ENCODE measurements around the gene C1QTNF4.

DNA sequence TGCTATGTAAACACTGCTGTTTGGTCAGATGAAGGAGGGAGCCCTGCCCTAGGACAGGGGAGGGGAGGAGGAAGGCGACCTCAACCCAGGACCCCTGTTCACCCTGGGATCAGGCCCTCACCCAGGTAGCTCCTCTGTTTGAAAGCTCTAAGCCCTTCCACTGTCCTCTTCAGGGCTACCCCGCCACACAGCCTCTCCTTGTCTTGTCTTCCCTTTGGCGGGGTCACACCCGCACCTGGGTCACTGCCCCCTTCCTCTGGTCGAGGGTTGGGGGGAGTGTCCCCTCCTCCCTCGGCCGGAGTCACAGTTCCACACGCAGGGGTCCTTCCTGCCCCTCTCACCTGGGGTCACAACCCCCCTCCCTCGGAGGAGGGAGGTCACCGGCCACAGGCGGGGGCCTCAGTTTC lies 29.3 kb downstream of the C1QTNF4 start:
- TF ChIP-seq, protein P1, sequence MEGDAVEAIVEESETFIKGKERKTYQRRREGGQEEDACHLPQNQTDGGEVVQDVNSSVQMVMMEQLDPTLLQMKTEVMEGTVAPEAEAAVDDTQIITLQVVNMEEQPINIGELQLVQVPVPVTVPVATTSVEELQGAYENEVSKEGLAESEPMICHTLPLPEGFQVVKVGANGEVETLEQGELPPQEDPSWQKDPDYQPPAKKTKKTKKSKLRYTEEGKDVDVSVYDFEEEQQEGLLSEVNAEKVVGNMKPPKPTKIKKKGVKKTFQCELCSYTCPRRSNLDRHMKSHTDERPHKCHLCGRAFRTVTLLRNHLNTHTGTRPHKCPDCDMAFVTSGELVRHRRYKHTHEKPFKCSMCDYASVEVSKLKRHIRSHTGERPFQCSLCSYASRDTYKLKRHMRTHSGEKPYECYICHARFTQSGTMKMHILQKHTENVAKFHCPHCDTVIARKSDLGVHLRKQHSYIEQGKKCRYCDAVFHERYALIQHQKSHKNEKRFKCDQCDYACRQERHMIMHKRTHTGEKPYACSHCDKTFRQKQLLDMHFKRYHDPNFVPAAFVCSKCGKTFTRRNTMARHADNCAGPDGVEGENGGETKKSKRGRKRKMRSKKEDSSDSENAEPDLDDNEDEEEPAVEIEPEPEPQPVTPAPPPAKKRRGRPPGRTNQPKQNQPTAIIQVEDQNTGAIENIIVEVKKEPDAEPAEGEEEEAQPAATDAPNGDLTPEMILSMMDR (IDR thresholded peaks at IDR 0.05; ENCODE audit: low read length) = no peak
- TF ChIP-seq EZH2 (IDR thresholded peaks at IDR 0.05; ENCODE audit: borderline replicate concordance, low read length) = no peak
